Stimulated activated CD4-positive, alpha-beta T cell treated with anti-CD3 and anti-CD28 coated beads, TNF-alpha, amount 100 ng/mL, for 4 hours (primary cell): Measurements from ENCODE around the gene PPP2R1A.
"Not testable (repeated sequence)": the region's sequence is repeated elsewhere in the genome, so short reads cannot be mapped to it uniquely, and the experiment has no call there.

Source experiments
- DNase-seq, 3 experiments: peaks; one replicate each; pipeline ENCODE4 v3.0.0-alpha.2; 2020; ENCODE audit warnings: low read depth in 3 of 3

The PPP2R1A gene

DNA sequence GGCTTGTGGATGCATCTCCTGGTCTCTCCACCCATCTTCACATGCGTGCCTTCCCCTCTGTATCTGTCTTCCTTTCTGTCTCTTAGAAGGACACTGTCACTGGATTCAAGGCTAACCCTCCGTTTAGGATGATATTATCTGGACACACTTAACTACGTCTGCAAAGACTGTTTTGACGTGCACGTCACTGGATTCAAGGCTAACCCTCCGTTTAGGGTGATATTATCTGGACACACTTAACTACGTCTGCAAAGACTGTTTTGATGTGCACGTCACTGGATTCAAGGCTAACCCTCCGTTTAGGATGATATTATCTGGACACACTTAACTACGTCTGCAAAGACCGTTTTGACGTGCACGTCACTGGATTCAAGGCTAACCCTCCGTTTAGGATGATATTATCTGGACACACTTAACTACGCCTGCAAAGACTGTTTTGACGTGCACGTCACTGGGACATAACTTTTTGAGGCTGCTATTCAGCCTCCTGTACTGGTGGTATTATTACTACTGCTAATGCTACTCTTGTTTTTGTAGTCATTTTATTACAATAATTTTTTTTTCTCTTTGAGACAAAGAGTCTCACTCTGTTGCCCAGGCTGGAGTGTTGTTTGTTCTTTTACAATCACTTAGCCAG is 11.0 kb downstream of the PPP2R1A start:
- not testable (repeated sequence) for DNase-seq

DNA sequence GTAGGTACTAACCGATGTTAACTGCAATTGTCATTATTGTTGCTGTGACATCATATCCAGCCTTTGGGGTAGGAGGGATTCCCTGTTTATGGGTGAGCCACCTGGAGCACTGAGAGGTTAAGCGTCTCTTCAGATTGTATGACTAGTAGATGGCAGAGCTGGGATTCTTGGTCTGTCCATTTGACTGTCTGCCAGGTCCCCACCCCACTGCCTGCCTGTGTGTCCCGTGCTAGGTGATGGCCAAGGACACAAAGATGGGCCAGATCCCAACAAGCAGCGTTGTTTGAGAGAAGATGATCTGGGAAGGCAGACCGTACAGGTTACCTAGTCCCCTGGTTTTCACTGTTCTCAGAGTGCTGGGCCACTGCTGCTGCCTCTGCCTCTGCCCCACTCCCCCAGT is 16.6 kb downstream of the PPP2R1A start:
- DNase-seq, result no peak

DNA sequence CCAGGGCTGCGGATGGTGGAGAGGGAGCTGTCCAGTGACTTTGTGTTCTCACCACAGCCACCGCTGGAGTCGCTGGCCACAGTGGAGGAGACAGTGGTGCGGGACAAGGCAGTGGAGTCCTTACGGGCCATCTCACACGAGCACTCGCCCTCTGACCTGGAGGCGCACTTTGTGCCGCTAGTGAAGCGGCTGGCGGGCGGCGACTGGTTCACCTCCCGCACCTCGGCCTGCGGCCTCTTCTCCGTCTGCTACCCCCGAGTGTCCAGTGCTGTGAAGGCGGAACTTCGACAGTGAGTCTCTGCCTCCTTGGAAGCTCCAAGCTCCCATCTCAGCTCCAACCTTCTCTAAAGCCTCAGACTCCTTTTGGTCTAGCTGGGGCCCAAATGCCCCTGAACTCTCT is 21.4 kb downstream of the PPP2R1A start:
- no peak for DNase-seq

DNA sequence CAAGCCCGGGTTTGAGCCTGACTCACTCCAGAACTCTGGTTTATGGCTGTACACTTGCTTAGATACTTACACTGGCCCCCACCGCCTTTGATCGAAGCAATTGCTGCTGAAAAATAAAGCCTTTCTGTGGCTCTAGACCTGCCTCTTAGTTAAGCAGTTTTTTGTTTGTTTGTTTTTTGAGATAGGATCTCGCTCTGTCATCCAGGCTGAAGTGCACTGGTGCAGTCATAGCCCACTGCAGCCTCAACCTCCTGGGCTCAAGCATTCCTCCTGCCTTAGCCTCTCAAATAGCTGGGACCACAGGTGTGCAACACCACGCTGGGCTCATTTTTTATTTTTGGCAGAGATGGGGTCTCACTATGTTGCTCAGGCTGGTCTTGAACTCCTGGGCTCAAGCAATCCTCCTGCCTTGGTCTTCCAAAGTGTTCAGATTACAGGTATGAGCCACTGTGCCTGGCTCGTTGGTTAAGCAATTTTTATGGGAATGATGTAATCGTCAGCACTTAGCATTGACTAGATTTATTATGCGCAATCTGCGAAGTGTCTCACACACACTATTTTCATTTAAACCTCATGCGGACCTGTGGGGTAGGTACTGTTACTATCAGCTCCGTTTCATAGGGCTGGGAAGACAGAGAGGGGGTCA is 22.2 kb downstream of the PPP2R1A start:
- no peak for DNase-seq

DNA sequence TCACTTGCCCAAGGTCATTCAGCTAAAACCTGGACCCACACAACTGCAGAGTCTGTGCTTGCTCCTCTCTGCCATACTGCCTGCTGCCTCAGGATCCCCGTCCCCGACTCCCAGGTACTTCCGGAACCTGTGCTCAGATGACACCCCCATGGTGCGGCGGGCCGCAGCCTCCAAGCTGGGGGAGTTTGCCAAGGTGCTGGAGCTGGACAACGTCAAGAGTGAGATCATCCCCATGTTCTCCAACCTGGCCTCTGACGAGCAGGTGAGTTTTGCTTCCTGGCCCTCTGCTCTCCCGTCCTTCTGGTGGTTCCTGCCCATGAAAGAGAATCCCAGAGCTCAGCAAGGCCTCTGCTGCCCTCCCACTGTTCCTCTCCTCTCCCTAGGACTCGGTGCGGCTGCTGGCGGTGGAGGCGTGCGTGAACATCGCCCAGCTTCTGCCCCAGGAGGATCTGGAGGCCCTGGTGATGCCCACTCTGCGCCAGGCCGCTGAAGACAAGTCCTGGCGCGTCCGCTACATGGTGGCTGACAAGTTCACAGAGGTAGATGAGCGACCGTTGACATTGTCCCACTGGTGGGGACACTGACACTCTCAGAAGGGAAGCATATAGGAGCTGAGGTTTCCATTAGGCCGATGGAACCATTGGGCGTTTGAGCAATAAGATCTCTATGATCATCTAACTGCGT is 22.9 kb downstream of the PPP2R1A start:
- DNase-seq, result no peak

DNA sequence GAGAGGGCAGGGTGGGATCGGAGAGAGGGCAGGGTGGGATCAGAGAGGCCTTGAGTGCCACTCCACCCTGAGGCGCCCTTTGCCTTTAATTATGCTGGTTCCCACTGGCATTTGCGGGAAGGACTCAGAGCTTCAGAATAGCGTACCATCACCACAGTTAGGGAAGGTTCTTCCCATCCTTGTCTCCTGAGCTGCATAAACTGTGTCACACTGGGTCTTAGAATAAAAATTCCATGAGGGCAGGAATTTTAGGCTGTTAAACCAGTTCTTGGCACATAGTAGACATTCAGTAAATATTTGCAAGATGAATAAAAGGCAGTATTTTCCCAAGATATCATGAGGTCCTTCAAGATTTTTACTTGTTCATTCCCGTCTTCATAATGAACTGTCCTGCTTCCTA is 24.4 kb downstream of the PPP2R1A start:
- DNase-seq, result no peak

DNA sequence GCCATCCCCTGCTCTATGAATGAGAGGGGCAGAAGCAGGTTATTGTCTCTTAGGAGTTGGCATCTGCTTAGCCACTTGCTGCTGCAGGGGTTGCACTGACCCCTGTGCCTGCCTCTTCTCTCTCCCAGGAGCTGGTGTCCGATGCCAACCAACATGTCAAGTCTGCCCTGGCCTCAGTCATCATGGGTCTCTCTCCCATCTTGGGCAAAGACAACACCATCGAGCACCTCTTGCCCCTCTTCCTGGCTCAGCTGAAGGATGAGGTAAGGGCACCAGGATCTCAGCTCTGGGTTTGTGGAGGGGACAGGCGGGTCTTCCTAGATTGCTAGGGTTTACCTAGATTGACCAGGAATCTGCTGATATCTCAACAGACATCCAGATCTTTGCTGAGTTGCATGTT is 26.5 kb downstream of the PPP2R1A start:
- DNase-seq, result no peak

DNA sequence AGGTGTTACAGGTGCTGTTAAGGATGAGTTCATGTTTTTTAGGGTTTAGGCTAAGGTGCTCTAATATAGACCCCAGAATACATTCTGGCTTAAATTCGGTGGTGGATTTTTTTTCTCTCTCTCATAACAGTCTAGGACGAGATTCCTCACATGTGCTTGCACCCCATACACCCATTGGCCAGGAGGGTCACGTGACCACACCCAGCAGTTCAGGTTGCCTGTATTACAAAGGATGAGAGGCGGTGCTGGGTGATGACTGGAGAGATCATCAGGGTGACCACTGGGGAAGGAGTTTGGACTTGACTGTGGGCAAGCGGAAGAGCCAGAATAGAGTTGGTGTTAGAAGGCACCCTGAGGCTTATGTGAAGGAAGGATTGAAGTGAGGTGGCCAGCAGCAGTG is 27.7 kb downstream of the PPP2R1A start:
- DNase-seq, result no peak

DNA sequence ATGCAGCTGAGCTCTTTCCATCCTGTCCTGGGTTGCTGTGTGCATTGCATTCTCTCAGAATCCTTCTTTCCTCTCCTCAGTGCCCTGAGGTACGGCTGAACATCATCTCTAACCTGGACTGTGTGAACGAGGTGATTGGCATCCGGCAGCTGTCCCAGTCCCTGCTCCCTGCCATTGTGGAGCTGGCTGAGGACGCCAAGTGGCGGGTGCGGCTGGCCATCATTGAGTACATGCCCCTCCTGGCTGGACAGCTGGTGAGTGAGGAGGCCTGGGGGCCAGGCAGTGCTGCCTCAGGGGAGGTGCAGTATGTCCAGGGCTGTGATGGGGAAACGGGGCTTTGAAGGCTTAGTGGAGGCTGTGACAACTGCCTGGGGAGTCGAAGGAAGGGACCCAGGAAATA is 29.8 kb downstream of the PPP2R1A start:
- no peak for DNase-seq

DNA sequence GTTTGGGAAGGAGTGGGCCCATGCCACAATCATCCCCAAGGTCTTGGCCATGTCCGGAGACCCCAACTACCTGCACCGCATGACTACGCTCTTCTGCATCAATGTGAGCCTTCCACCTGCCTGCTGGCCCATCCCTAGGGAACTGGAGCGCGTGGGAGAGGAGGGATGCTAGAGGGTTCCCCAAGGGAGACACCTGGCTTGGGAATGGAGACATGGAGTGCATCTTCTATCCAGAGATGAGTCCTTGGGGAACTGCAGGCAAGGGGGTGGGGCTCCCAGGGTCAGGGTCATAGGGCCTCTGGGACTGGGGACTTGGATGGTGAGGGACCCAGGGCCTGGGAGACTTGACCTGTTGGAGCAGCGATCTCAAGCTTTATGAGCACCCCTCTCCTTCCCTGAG is 31.2 kb downstream of the PPP2R1A start:
- no peak for DNase-seq

DNA sequence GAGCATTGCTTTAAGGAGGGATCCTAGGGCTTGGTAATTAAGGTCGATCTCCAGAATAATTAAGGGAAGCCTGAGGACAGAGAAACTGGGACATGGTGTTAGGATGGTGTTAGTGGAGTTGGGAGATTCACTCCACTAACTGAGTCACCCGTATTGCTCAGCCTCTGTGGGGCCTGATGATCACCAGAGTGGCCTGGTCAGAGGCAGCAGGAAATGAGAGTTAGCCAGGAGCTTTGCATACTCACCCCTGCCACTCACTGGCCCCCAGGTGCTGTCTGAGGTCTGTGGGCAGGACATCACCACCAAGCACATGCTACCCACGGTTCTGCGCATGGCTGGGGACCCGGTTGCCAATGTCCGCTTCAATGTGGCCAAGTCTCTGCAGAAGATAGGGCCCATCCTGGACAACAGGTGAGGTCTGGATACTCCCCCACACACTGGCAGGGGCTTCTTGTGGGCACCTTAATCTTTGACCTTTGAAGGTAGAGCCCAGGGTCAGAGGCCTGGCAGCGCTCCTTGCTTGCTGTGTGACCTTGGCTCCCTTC is 32.1 kb downstream of the PPP2R1A start:
- no peak for DNase-seq

DNA sequence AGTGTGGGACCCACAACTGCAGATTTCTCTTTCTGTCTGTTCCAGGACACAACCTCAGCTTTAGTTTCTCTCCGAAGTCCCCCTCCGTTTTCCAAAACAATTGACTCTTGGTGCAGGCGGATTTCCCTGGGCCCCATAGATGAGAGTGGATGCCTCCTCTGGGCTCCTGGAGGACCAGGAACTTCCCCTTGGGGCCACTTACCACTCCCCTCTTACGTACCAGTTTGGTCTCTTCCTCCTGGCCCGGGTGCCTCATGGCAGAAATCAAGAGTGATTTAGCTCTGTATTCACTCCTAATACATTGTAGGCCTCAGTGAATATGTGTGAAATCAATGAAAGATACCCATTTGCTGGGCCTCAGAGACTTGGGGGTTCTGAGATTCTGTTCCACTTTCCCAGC is 34.4 kb downstream of the PPP2R1A start:
- no peak for DNase-seq

DNA sequence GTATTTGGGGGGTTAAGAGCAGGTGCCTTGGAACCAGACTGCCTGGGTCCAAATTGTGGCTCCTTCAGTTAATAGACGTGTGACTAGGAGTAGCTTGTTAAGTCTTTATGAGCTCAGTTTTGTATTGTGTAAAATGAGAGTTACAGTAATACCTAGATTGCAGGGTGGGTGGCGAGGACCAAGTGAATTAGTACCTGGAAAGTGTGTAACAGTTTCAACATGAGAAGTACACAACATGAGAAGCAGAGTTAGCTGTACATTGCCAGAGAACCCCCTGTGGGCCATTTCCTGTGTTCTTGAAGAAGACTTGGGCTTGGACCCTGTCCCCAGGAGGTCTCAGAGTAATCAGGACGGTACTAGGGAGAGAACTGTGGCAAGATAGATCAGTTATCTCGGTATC is 36.8 kb downstream of the PPP2R1A start:
- no peak for DNase-seq

DNA sequence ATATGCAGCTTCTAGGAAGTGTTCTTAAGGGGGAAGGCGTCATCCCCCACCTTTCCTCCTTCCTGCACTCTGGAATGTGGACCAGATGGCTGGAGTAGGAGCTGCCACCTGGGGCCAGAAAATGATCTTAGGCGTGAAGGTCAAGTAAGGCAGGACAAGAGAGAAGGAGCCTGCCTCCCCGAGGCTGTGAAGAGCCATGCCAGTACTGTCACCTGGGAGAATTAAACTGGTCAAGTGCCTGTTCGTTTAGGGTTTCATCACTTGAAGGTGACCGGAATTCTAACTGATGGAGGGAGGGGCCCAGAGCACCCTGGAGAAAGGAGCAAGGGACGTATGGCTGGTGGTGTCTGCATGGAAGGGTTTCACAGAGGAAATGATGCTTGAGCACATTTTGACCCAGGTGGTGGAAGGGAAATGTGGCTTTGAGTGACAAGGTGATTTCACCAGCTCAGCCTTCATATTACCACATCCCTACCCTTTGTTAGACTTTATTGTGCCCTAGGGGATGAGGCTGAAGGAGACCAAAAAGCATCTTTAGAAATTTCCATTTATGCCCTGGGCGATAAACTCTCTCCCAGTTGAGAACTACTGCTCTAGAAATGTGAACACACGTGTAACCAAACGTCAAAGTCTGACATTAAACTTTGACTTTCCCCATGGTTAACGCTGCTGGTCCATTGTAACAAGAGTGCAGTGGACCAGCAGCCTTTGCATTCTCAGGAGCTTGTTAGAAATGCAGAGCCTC is 37.5 kb downstream of the PPP2R1A start:
- DNase-seq, result no peak

DNA sequence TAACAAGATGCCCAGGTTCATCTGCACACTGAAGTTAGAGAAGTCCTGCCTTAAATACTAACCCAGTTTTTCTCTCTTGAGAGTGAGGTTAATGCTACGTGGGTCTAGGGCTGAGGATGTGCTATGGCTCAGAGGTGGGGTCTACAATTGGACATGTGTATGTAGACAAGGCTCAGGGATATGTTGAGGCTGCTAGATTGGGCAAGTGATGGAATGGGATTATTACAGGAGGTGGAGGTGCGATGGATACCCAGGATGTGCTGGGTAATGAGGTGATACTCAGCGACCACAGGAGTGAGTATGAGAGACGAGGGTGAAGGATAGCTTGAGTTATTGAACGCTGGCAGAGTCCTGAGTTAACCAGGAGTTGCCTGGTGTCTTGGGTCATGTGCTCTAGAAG is 38.1 kb downstream of the PPP2R1A start:
- no peak for DNase-seq

DNA sequence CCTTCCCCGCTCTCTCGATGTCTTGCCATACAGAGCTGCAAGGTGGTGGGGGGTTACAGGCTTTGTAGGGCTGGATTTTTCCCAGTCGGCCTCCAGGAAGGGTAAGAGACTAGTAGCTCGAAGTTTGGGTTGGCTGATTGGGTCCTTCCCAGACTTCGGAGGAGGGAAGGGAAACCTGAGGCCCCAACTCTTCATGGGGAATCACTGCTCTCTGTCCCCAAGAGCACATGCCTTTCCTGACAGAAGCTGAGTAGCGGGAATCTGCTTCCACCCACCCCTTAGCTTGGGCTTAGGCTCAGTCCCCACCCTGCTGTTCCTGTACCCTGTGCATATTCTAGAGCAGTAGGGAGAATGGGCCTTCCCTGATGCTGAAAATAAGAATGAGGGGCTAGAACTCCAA is 39.7 kb downstream of the PPP2R1A start:
- no peak for DNase-seq

DNA sequence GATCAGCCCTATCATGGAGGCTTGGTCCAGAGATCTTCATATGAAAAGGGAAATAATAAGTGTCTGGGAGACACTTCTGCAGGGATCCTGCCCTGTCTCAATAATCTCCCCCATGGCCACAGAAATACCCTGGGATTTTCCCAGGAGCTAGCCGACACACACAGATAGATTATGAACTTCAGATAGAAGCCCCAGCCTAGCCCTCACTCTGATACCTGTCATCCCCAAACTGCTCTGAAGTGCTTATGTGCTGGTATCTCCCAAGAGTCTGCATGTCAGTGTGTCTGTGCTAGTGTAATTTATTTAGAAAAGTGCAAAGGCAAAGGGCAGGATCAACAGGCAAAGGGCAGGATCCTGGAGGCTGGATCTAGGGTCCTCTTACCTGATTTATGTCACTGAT is 40.8 kb downstream of the PPP2R1A start:
- no peak for DNase-seq

DNA sequence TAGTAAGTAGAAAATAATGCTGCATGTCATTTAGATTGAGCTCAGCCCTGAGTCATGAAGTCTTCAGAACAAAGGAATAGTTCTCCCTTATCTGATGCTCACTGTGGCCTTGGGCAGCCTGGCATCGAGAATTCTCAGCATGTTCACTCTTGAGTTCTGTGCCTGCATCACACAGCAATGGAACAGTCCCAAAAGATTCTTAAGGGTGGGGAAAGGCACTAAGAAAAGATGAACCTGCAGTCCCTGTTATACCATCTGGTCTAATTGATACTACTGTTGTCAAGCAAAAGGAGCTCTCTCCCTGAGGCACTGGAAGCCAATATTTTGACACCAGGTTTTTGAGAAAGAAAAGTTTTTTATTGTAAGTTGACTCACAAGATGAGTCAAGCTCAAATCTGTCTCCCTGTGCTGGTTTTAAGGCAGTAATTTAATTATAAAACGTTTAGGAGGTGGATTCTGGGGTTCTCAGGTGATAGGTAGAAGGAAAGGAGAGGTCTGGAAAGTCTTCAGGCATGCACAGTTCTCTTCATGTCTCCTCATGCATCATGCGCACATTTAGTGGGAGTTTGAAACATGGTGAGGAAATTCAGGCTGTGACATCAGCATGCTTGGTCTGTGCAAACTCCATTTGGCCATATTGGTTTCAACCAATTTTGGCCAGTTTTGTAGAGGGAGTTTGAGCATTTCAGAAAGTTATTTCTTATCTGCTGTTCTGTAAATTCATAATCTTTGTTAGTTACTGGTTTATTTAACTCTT is 41.5 kb downstream of the PPP2R1A start:
- DNase-seq, result no peak

DNA sequence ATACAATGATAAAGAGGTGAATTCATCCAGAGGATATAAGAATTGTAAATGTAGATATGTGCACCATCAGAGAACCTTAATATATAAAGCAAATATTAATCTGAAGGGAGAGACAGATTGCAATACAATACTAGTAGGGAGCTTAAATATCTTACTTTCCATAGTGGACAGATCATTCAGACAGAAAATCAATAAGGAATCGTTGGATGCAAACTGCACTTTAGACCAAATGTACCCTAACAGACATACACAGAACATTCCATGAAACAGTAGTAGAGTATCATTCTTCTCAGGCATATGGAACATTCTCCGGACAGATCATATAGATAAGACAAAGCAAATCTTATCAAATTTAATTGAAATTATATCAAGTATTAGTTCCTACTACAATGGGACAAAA is 44.6 kb downstream of the PPP2R1A start:
- DNase-seq, result no peak

DNA sequence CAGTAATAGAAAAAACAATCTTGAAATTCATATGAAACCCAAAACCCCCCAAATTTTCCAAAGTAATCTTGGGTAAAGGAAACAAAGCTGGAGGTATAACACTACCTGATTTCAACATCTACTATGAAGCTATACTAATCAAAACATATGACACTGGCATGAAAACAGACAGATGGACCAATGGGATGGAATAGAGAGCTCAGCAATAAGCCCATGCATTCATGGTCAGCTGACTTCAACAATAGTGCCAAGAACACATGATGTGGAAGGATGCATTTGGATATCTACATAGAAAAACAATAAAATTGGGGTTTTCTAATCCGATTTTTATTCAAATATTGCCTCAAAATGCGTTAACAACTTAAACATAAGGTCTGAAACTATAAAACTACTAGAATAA is 47.3 kb downstream of the PPP2R1A start:
- DNase-seq, result no peak

DNA sequence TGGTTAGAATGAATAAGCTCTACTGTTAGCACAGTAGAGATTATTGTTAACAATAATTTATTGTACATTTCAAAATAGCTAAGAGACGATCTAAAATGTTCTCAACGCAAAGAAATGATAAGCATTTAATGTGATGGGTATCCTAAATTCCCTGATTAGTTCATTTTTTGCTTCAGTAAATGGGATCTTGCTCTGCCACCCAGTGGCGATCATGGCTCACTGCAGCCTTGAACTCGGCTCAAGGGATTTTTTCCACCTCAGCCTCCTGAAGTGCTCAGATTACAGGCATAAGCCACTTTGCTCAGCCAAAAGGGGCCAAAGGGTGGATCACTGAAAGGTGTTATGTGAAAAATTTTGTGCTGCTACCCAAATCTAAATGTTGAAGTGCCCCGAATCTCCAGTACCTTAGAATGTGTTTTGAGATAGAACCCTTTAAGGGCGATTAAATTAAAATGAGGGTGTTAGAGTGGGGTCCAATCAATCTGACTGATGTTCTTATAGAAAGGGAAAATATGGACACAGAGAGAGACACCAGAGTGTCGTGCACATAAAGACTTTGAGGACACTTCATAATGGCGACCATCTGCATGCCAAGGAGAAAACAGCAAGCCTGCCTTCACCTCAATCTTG is 48.0 kb downstream of the PPP2R1A start:
- DNase-seq, result peak; percentile 18 to 34 (median 32)
